AG09319 (cell line): ENCODE results near the gene IDE.

ENCODE experiments used
- DNase-seq: peaks from one replicate; pipeline ENCODE4 v3.0.0-alpha.2; 2010; ENCODE audit warnings: low read depth; ENCODE audit errors: extremely low read depth
- TF ChIP-seq, protein P1 (sequence below): IDR thresholded peaks from 2 replicates; pipeline ENCODE4 v1.5.1; 2011; ENCODE audit warnings: low read depth, mild to moderate bottlenecking, inconsistent platforms, low read length, moderate library complexity

The IDE gene

GRCh38 chr10:92418891-92419290 is 155.0 kb downstream of the IDE start:
- no peak for DNase-seq
- TF ChIP-seq, protein P1, sequence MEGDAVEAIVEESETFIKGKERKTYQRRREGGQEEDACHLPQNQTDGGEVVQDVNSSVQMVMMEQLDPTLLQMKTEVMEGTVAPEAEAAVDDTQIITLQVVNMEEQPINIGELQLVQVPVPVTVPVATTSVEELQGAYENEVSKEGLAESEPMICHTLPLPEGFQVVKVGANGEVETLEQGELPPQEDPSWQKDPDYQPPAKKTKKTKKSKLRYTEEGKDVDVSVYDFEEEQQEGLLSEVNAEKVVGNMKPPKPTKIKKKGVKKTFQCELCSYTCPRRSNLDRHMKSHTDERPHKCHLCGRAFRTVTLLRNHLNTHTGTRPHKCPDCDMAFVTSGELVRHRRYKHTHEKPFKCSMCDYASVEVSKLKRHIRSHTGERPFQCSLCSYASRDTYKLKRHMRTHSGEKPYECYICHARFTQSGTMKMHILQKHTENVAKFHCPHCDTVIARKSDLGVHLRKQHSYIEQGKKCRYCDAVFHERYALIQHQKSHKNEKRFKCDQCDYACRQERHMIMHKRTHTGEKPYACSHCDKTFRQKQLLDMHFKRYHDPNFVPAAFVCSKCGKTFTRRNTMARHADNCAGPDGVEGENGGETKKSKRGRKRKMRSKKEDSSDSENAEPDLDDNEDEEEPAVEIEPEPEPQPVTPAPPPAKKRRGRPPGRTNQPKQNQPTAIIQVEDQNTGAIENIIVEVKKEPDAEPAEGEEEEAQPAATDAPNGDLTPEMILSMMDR = no peak

- DNase-seq = no peak
- TF ChIP-seq, protein P1 = no peak
These were observed 155.7 kb downstream of the IDE start for GRCh38 chr10:92418221-92418620.

GRCh38 chr10:92413519-92413918 is 160.4 kb downstream of the IDE start:
- DNase-seq = no peak
- TF ChIP-seq, protein P1 = no peak

- DNase-seq = no peak
- TF ChIP-seq, protein P1 = no peak
These were observed 160.9 kb downstream of the IDE start for GRCh38 chr10:92413011-92413410.

GRCh38 chr10:92411406-92411805 is 162.5 kb downstream of the IDE start:
- DNase-seq = no peak

GRCh38 chr10:92410501-92410900 is 163.4 kb downstream of the IDE start:
- TF ChIP-seq, protein P1 = no peak
- no peak for DNase-seq

More at GRCh38 chr10:92411406-92411805, 162.5 kb downstream of the IDE start:
- TF ChIP-seq, protein P1 = no peak

DNA sequence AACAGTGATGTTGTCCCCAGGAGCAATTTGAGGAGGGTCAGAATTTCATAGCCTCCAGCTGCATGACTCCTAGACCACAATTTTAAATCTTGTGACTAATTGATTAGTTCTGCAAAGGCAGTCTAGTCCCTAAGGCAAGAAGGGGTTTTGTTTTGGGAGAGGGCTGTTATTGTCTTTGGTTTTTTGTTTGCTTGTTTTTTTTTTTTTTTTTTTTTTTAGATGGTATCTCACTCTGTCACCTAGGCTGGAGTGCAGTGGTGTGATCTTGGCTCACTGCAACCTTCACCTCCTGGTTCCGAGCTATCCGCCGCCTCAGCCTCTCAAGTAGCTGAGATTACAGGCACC is 165.9 kb downstream of the IDE start:
- DNase-seq = no peak
- TF ChIP-seq, protein P1 = no peak
